GM19351 (cell line): ENCODE data around the gene FAM53B.

Experiments
- ATAC-seq: cut with Tn5 transposase; IDR thresholded peaks from one replicate; pipeline ENCODE4 v1.9.1; 2021; ENCODE audit warnings: mild to moderate bottlenecking, moderate library complexity; ENCODE audit not compliant: unreplicated experiment

Gene FAM53B

DNA sequence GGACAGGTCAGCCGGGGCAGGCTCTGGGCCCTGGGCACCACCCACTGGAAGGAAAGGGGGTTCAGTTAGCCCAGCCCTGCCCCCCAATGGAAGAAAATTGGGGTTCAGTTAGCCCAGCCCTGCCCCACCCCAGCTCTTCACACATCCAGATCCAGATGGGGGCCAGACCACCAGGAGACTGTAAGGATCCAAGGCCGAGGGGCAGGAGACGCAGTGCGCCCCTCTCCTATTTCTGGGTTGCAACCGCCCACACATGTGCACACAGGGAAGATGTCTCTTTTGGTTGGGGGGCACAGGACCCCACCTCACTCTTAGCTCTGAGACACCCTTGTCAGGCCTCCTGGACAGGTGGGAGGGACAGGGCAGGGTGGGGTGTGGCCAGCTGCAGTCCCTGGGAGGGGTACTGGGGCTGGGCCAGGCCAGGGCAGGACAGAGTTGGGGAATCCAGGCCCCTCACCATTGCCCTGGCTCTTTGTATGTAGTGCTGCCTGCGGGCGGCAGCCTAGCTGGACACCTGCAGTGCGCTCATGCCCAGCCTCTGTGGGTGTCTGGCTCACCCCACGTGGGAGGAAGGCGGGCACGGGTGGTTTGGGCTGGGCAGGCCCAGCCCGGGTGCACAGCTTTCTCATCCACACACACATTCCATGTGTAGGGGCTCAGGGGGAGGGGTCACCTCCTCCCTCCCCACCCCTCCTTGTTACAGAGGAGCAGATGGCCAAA lies 141.4 kb downstream of the FAM53B start:
- no peak for ATAC-seq

DNA sequence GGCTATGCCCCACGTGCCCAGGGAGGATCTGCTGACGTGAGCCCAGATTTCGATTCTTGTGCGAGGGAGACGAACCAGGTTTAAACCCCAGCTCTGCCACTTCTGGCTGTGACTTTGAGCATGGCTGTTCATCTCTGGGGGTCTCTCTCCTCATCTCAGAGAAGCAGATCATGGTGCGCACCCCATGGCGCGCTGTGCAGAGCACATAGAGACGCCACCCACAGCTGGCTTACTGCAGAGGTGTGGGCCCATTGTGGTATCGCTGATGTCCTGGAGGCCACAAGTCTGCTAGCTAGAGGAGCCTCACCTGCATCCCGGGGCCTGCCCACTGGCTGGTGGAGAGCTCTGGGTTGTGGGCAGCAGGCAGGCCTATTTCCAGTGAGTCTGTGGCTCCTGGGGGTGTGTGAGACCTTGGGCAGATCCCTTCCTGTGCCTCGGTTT lies 142.0 kb downstream of the FAM53B start:
- no peak for ATAC-seq

DNA sequence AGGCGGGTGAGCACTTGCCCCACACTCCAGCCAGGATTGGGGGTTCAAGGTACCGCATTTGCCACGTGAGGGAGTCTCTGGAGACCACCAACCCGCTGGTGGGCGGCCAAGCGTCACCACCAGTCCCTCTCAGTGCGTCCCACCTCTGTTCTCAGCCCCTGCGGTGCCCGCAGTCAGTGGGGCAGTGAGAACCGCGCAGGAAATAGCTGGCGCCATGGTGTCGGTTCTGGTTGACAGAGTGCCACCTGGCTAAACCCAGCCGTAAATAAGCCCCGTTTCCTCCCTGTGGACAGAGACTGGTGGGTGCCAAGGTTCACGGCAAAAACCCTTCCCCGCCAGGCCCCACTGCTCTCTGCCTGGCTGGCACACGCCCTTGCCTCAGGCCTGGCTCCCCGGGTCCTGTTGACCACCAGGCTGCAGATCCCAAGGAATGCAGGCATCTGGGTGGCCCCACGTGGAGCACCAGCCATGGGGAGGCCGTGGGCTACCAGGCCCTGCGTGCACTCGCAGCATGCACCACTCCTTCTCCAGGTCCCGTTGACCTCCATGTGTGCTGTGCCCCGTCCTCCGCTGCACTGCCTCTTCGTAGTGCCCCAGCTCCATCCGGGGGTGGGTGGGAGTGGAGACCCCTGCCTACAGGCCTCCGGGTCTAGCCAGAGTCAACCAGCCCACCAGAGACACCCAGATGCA lies 142.6 kb downstream of the FAM53B start:
- no peak for ATAC-seq

DNA sequence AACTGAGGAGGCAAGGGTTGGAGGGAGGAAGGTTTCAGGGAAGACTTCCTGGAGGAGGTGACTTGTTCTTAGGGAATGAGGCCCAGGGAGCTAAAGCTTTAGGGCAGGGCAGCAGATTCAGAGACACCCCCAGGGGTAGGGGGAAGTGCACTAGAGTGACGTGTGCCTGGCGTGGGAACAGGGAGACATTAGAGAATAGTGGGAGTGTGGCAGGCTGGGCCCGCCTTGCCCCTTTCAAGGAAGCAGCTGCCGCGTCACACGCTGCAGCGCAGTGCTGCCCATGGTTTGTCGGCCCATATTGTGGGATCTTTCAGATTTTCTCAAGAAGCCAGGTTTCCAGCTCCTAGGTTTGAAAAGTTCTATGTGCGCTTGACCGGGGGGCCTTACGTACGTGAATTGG lies 143.2 kb downstream of the FAM53B start:
- no peak for ATAC-seq

DNA sequence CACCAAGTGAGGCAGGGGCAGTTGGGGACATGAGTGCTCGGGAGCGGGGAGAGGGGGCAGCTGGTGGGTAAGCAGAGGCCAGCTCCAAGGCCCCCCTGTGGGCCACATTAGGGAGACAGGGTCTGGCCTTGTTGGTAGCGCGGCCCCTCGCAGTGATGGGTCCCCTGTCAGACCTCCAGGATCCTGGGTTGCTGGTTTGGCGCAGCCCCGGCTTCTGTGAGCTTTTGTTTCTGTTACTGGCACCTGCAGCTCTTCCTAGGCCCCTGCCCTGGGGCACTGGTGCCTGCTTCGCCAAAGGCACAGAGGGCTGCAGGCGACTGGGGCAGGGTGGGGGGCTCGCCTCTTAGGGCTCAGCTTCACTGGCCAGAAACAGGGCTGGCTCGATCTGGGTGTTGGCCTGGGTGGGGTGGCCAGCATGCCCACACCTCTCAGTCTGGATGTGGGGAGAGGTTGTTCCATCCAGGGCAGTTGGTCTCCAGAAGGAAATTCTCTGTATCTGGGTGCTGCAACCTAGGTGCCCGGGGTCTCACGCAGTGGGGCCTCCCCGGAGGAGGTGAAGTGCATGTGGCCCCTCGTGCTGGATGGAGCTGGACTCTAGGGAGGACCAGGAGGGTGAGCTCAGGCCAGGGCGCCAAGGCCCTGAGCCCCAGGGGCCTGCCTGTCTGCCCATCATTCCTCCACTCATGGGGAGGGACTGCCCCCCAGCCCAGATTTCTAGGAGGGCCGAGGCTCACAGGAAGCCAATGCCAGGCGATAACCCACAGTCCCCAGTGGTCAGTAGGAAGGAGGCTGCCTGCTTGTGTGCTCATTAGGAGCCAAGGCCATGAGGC lies 143.9 kb downstream of the FAM53B start:
- ATAC-seq: no peak

DNA sequence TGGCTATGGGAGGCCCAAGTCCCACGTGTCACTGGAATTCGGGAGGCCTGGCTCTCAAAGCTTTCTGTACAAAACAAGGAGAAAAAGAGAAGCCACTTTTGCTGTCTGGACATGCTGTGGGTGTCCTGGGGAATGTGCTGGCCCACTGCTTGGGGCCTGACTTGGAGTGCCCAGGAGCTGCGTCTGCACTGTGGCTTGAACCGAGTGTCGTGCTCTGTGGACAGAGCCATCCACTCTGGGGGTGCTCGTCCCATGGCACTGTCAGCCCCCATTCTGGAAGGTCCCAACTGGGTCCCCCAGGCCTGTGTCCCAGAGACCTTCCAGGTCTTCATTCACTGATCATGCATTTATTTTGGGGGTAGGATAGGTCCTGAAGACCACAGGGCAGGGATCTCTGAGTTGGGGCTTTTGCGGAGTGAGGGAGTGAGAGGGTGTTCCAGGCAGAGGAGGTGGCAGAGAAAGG lies 144.6 kb downstream of the FAM53B start:
- ATAC-seq: no peak

DNA sequence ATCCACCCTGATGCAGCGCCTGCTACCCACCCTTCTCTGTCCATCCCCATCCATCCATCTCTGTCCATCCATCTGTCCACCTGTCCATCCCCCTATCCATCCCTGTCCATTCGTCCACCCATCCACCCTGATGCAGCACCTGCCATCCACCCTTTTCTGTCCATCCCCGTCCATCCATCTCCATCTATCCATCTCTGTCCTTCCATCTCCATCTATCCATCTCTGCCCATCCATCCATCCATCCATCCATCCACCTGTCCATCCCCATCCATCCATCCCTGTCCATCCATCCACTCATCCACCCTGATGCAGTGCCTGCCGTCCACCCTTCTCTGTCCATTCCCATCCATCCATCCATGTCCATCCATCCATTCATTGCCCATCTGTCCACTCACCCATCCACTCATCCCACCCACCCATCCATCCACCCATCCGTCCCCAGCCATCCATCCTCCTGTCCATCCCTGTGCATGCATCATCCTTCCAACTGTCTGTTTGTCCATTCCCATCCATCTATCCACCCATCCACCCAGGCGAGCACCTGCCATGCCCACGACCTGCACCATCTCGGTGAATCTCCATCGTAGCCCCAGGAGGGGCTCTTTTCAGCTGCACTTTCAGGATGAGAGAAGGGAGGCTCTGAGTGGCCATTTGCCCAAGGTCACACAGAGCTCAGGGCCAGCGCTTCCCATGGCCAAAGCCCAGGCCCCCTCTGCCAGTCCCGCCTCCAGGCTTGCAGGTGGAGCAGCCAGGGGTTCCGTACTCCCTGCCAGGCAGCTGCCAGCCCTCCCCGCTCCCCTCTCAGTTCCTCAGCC lies 145.2 kb downstream of the FAM53B start:
- no peak for ATAC-seq

DNA sequence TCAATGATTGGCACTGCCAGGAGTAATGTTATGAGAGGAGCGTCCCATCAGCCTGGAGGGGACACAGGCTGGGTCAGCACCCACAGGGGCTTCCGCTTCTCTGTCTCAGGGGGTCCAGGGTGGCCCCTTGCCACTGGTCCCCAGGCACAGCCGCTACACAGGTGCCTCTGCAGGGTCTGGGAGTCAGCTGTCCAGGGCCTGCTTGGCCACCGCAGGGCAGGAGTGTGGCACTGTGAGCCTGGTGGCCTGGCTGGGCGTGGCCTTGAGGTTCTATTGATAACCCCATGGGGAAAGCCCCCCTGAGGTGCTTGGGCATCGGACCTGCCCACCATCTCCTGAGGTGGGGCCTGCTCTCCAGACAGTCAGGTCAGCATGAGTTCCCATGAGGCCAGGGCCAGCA lies 146.0 kb downstream of the FAM53B start:
- ATAC-seq: no peak

DNA sequence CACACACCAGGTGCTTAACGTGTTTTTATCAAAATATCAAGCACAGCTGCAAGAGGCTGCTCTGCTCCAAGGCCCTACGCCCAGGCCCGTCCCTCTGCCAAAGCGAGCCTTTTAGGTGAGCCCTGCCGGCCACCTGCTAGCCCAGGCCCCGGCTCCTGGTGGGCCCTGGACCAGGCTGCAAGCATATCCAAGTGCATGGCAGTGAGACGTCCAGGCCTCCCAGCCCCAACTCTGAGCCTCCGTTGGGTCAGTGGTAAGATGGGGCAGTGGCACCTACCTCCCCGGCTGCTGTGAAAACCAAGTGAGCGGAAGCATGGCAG lies 146.4 kb downstream of the FAM53B start:
- no peak for ATAC-seq

DNA sequence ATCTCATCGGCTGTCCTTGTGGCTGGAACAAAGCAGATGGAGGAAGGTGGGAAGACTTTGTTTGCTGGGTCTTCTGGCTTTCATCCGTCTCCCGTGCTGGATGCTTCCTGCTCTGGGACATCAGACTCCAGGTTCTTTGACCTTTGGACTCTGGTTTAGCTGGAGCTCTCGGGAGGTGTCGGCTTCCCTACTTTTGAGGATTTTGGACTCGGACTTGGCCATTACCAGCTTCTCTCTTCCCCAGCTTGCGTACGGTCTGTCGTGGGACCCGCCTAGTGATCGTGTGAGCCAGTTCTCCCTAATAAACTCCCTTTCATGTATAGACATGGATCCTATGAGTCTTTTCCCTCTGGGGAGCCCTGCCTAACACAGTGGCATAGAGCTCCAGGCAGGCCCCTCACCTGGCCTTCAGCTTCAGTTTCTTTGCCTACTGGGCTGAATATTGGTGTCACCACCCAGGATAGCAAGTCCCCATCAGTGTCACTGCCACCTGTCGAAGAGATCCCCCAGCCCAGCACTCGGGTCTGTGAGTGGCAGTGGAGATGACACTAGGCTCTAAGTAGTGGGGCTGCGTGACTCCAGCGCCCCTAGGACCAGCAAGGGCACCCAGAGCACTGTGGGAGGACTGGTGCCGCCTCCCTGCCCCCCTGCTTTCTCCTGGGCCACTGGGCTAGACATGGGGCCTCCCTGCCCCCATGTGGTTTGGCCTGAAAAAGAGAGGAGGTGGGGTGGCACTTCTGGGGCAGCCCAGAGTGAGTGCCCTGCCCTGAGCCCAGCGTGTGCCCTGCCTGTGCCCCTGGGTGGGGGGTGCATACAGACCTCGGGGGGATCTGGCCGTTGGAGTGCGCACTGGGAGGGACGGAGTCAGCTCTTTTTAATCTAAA lies 147.0 kb downstream of the FAM53B start:
- ATAC-seq: no peak

DNA sequence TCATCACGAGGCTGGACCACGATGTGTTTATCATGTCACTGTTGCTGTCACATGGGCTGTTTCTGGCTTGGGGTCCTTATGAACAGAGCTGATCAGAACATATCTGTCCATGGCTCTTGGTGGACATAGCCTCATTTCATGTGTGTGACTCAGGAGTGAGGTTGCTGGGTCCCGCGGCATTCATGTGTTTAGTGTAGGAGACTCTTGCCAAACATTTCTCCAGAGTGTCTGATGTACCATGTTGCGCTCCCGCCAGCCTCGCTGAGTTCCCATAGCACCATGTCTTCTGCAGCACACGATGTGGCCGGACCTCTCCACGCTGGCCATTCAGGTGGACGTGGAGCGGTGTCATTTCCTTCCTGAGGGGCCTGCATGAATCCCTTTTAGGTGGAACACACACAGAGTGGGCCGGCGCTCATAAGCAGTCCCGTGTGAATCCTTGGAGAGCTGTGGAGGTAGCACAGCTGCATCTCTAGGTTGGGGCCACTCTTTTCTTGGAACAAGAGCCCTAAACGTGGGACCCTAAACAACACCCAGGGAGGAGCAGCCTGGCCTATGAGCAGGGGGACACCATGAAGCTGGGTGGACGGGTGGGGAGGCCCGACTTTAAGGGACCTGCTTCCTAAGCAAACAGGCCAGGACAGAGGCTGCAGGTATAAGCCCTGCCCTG lies 147.9 kb downstream of the FAM53B start:
- no peak for ATAC-seq

DNA sequence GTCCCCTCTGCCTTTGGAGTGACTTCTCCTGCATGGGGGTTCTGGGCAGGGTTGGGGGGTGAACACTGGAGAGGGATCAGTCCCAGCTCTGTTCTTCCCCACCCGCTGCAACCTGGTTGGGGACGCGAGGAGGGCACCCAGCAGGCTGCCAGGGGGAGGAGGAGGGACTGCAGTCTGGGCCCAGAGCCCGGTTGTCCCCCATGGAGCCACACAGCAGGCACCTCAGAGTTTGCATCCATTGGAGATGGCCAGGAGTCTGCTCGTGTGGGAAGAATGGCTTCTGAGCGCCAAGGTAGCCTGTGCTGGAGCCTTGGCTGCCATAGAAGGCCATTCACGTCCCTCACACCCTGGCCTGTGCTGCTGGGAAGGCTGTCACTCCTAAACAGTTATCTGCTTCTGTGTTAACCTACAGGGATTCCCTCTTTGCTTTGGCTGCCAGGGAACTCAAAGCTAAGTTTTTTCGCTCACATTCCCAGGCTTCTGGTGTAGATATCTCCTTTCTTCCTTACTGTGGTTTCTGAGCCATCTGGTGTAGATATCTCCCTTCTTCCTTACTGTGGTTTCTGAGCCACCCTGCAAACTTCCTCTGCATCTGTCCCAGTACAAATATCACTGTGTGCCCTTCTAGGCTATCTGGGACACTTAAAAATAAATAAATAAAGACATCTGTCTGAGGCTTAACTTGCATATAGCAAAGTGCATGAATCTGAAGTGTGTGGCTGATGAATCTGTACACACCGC lies 148.9 kb downstream of the FAM53B start:
- ATAC-seq: no peak

DNA sequence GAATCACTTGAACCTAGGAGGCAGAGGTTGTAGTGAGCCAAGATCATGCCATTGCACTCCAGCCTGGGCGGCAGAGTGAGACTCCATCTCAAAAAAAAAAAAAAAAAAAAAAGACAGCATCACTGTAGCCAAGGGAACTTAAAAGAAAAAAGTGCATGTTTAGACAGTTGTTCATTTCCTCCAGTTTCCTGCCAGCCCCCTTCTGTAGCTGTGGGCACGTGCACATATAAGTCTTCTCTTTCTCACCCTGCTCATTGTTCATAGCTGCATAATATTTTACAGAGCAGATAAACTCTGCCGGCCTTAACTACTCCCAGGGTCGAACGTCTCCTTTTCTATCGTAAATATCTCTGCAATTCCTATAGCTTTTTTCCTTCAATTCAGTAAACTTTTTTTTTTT lies 149.9 kb downstream of the FAM53B start:
- ATAC-seq: no peak

DNA sequence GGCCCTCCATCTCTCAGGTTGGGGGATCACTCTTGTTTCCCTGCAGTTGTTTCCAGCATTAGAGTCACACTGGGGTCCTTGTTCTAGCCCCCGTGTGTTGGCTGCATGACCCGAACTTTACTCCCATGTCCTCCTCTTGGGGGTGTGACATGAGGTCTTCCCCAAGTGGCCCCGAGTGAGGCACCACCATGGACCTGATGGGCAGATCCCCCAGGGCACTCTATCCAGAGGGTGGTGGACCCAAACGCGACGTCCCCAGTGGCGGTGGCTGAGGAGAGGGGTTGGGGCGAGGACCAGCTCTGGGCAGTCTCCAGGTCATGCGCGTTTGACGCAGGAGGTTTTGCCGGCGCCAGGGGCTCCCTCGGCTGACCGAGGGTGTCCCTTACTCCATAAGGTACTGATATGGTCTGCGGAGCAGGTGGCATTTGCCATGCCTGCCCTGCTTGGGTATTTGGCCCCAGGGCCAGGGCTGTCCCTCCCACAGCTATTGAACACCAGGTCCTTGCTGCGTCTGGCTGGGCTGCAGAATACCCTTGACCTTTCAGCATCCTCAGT lies 150.7 kb downstream of the FAM53B start:
- no peak for ATAC-seq

DNA sequence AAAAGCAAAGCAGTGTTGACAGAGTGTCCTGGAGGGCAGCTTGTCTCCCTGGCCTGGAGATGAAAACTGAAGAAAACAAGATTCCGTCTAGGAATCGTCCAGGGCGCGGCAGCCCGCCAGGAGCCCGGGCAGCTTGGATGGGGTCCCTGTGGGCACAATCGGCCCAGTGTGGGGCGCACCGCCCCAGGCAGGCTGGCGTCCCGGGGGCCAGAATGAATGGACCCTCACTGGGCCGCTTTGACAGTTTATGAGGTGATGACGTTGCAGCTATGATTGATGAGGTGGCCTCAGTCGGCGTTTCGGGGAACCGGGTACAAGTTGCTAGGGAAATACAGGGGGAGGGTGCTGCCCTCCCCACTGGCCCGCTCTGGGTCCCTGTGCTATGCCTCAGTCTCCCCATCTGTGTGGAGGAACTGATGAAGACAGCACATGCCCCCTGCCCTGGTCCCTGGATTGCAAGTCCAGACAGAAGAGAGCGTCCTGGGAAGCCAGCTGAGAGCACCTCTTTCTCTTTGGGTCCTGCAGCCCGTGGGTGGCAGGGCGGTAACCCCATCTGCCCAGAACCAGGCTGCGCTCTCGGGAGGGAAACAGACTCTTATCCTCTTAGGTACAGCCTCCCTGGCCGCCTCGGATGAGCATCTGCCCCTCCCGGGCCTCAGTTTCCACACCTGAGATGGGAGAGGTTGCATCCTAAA lies 151.3 kb downstream of the FAM53B start:
- no peak for ATAC-seq

DNA sequence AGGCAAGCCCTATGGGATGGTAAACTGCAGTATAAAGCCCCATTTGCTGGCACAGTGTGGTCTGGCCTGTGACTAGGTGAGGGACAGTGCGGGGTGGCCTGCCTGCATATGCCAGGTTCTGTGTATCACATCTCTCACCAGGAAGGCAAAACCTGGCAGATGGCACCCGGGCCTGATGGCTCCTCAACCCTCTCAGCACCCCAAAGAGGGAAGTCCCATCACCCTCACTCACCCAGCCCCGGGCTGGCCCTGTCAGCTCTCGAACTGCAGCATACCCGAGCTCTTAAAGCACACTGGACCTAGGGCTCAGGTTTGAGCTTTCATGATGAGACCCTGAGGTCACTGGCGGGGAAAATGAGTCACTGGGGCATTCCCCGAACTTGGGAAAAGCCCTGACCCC lies 152.1 kb downstream of the FAM53B start:
- no peak for ATAC-seq

DNA sequence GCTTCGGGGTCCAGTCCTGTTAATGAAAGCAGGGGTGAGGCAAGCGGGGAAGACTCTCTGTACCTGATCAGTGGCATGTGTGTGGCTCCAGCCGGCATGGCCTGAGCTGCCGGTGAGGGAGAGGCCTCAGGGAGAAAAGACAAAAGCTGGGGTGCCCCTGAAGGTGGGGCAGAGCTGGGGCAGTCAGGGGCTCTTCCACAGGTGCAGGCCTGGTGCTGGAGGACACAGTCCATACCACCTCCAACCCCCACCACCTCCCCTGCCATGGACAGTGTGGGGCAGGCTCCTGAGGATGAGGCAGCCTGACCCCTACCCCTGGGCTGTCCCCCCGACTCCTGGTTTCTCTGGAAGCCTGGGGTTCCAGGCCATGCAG lies 153.1 kb downstream of the FAM53B start:
- no peak for ATAC-seq
